Osteoblast (primary cell): ENCODE data around the gene TUBG1. TPM values are rescaled to one million over a fixed set of nuclear protein-coding genes. Genes with fewer than 3 reads are reported as not detected.

Experiments
- DNase-seq: peaks from one replicate; pipeline ENCODE4 v3.0.0; 2011; ENCODE audit warnings: low spot score, mixed read lengths; ENCODE audit not compliant: insufficient read length; ENCODE audit errors: missing footprints
- H2AFZ ChIP-seq: 2 replicates; pipeline ENCODE4 v1.6.0; 2011; ENCODE audit warnings: mild to moderate bottlenecking, low read length
- H3K27ac ChIP-seq: 2 replicates; pipeline ENCODE4 v1.5.1; 2011; ENCODE audit warnings: mild to moderate bottlenecking, low read depth, low read length, moderate library complexity
- H3K27me3 ChIP-seq: 2 replicates; pipeline ENCODE4 v1.6.0; 2012; ENCODE audit warnings: mild to moderate bottlenecking, control low read depth, inconsistent platforms, low read length, moderate library complexity; ENCODE audit not compliant: insufficient read depth
- H3K36me3 ChIP-seq: 2 replicates; pipeline ENCODE4 v1.5.1; 2011; ENCODE audit warnings: mild to moderate bottlenecking, low read length, control low read depth, moderate library complexity; ENCODE audit not compliant: insufficient read depth
- H3K4me1 ChIP-seq: 2 replicates; pipeline ENCODE4 v1.5.1; 2011; ENCODE audit warnings: mild to moderate bottlenecking, low read length, control low read depth, moderate library complexity; ENCODE audit not compliant: insufficient read depth
- H3K4me2 ChIP-seq: 2 replicates; pipeline ENCODE4 v1.6.0; 2011; ENCODE audit warnings: mild to moderate bottlenecking, low read length; ENCODE audit not compliant: insufficient read depth
- H3K4me3 ChIP-seq: fragments of 200-600 bp; sonication (generic); 3 replicates; pipeline ENCODE4 v1.5.1; 2012; ENCODE audit warnings: mild to moderate bottlenecking, low read length, inconsistent platforms; ENCODE audit not compliant: insufficient read depth
- H3K79me2 ChIP-seq: 2 replicates; pipeline ENCODE4 v1.6.0; 2012; ENCODE audit warnings: mild to moderate bottlenecking, low read length, control low read depth, inconsistent platforms; ENCODE audit not compliant: insufficient read depth
- H3K9me3 ChIP-seq: 2 replicates; pipeline ENCODE4 v1.5.1; 2011; ENCODE audit warnings: low read depth, low read length, control low read depth
- H4K20me1 ChIP-seq: 2 replicates; pipeline ENCODE4 v1.6.0; 2012; ENCODE audit warnings: mild to moderate bottlenecking, low read length, control low read depth; ENCODE audit not compliant: insufficient read depth
- total RNA-seq: library from RNA; depleted of rRNA; stranded (reverse); fragments of >200 nt; gene quantifications from 2 replicates; pipeline ENCODE4 v1.2.3, GENCODE V29; 2012
- TF ChIP-seq, protein P1 (sequence below): IDR thresholded peaks from 2 replicates; pipeline ENCODE4 v1.5.1; 2011; ENCODE audit warnings: mild to moderate bottlenecking, low read depth, low read length, moderate library complexity; ENCODE audit errors: extremely low read depth

The TUBG1 gene
- total RNA-seq, 1 donor, result 20.3 TPM

DNA sequence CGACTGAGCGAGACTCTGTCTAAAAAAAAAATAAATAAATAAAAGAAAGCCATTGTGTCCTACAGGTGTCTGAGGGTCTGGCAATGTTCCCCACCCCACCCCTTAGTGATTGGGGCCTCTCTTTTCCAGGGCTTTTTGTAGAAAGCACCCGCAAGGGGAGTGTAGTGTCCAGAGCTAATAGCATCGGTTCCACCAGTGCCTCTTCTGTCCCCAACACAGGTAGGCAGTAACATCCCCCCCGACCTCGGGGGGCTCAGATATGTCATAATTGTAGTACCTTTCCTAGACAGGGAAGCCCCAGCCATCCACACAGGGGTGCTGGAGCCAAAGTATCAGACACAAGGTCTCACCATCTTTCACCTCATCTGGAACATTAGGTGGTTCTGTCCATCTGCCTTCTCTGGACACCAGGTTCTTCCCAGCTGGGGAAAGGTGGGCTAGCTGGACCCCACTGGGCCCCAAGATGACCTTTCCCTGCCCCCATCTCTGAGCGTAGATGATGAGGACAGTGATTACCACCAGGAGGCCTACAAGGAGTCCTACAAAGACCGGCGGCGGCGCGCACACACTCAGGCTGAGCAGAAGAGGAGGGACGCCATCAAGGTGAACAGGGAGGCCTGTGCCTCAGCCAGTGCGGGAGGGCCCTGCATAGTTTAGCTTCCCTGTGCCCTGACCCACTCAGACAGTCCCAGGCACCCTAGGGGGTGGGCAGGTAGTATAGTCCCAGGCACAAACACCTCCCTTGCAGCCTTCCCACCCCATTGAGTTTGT lies 41.0 kb upstream of the TUBG1 start:
- DNase-seq, result peak; percentile 55
- Histone ChIP-seq H3K36me3 (peaks cover 78% of the 10 kb centered on the region), H4K20me1 (peaks cover 18% of the 10 kb centered on the region), H3K4me3 (no peak overlapping the region), H3K79me2 (peaks cover 71% of the 10 kb centered on the region), H2AFZ (no peak overlapping the region), H3K4me1 (peaks cover 14% of the 10 kb centered on the region), H3K27me3 (no peaks in the 10 kb centered on the region), H3K27ac (no peak overlapping the region), H3K9me3 (no peaks in the 10 kb centered on the region), H3K4me2 (no peak overlapping the region)
- TF ChIP-seq, protein P1, sequence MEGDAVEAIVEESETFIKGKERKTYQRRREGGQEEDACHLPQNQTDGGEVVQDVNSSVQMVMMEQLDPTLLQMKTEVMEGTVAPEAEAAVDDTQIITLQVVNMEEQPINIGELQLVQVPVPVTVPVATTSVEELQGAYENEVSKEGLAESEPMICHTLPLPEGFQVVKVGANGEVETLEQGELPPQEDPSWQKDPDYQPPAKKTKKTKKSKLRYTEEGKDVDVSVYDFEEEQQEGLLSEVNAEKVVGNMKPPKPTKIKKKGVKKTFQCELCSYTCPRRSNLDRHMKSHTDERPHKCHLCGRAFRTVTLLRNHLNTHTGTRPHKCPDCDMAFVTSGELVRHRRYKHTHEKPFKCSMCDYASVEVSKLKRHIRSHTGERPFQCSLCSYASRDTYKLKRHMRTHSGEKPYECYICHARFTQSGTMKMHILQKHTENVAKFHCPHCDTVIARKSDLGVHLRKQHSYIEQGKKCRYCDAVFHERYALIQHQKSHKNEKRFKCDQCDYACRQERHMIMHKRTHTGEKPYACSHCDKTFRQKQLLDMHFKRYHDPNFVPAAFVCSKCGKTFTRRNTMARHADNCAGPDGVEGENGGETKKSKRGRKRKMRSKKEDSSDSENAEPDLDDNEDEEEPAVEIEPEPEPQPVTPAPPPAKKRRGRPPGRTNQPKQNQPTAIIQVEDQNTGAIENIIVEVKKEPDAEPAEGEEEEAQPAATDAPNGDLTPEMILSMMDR, result no peak

DNA sequence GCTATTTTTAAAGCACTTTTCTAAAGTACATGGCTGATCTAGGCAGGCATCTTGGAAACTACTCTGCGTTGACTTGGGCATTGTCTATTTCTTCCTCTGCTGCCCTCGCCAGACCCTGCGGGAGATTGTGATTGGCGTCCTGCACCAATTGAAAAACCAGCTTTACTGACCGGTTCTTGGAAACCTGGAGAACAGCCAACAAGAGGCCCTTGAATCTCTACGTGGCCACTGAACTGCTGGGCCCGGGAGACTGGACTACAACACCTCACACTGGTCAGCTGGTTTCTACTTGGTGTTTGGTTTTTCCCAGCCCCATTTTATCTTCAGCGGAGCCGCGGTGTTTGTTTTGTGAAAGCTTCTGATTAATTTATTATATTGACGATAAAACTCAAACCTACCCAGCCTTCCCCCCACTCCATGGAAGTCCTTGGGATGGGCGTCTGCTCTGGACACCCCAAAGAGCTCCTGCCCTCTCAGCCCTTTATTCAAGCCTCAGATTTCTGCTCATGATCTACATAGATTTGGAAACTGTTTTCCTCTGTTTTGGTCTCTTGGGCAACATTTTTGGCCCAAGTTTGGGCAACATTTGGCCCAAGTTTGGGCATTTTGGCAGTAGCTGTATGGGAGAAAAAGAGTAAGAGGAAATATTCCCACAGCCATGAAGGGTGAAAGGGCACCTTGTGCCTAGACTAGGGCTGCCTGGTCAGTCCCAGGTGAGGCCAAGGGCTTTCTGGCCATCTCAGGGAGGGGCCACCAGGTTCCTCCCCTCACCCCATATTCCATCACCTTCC lies 37.9 kb upstream of the TUBG1 start:
- H3K4me3 ChIP-seq, result no peak overlapping the region
- peaks cover 18% of the 10 kb centered on the region for H4K20me1 ChIP-seq
- peaks cover 62% of the 10 kb centered on the region for H3K36me3 ChIP-seq
- H2AFZ ChIP-seq, result no peak overlapping the region
- TF ChIP-seq, protein P1, result no peak
- H3K9me3 ChIP-seq, result no peaks in the 10 kb centered on the region
- H3K79me2 ChIP-seq, result peaks cover 57% of the 10 kb centered on the region
- DNase-seq, result peak; percentile 43
- peaks cover 9% of the 10 kb centered on the region for H3K4me1 ChIP-seq
- H3K27me3 ChIP-seq, result no peaks in the 10 kb centered on the region
- no peak overlapping the region for H3K4me2 ChIP-seq
- H3K27ac ChIP-seq, result no peak overlapping the region

DNA sequence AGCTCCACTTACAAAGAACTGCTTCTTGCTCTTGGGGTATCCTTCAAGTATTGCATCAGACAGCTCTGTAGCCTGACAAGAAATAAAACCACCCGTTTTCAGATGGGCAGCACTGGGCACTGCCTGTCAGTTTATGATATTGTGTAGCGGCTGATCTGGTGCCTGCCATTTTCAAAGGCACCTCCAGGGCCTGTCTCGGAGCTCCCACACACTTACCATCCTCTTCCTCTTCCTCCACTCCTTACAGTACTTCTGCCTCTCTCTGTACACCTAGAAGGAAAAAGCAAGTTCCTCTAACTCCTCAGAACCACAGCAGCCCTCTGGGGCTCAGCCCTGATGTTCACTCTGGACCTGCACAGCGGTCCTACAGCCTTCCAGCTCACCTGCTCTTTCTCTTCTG lies 36.4 kb upstream of the TUBG1 start:
- no peak for DNase-seq
- Histone ChIP-seq H3K36me3 (peaks cover 62% of the 10 kb centered on the region), H3K4me1 (peaks cover 9% of the 10 kb centered on the region), H3K9me3 (no peaks in the 10 kb centered on the region), H3K79me2 (peaks cover 55% of the 10 kb centered on the region), H3K4me2 (no peak overlapping the region), H3K27ac (no peak overlapping the region), H3K27me3 (no peaks in the 10 kb centered on the region), H3K4me3 (no peak overlapping the region), H4K20me1 (peaks cover 18% of the 10 kb centered on the region), H2AFZ (no peak overlapping the region)
- TF ChIP-seq, protein P1, result no peak

DNA sequence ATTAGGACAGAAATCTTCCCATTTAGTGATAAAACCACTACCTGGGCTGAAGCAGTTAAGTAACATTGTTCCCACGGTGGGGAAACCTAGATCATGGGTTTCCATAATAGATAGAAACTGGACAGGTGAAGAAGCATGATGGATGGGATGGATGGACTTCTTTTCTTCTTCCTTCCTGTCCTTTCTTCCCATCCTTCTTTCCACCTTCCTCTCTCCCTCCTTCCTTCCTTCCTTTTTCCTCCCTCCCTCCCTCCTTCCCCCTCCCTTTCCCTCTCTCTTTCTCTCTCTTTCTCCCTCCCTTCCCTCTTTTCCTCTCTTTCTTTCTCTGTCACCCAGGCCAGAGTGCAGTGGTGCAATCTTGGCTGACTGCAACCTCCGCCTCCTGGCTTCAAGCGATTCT lies 35.0 kb upstream of the TUBG1 start:
- Histone ChIP-seq H3K9me3 (no peaks in the 10 kb centered on the region), H3K79me2 (peaks cover 51% of the 10 kb centered on the region), H3K4me2 (no peak overlapping the region), H4K20me1 (peaks cover 14% of the 10 kb centered on the region), H3K4me3 (no peak overlapping the region), H3K4me1 (peaks cover 15% of the 10 kb centered on the region), H3K27me3 (no peaks in the 10 kb centered on the region), H3K27ac (no peak overlapping the region), H2AFZ (no peak overlapping the region), H3K36me3 (peaks cover 53% of the 10 kb centered on the region)
- TF ChIP-seq, protein P1, result no peak
- DNase-seq, result no peak
